HG03064 (cell line): ENCODE data around the gene SYNJ2.

Experiments used
- ATAC-seq: cut with Tn5 transposase; IDR thresholded peaks from one replicate; pipeline ENCODE4 v1.9.1; 2021; ENCODE audit warnings: low read depth; ENCODE audit not compliant: unreplicated experiment

The SYNJ2 gene

DNA sequence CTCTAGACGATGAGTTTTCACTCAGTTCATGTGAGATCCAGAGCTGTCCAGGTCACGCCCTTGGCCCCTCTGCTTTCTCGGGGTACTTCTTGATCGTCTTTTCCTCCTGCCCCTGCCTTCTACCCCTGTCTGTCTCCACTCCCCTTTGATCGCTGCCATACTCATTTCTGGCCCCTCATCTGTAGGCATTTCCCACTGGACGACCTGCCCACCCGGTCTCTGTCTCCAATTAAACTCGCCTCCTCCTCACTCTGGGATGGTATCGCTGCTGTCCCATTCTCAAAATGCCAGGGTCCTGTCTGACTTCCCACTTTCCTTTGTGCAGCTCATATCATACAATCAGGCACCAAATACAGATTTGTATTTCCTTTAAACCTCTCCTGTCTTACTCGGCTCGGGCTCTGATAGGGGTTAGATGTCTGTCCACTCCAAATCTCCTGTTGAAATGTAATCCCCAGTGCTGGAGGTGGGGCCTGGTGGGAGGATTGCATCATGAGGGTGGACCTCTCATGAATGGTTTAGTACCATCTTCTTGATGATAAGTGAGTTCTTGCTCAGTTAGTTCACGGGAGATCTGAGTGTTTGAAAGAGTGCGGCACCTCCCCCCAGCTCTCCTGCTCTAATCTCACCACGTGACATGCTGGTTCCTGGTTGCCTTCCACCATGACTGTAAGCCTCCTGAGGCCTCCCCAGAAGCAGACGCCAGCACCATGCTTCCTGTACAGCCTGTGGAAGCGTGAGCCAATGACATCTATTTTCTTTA lies 3.5 kb upstream of the SYNJ2 start:
- ATAC-seq, result no peak

DNA sequence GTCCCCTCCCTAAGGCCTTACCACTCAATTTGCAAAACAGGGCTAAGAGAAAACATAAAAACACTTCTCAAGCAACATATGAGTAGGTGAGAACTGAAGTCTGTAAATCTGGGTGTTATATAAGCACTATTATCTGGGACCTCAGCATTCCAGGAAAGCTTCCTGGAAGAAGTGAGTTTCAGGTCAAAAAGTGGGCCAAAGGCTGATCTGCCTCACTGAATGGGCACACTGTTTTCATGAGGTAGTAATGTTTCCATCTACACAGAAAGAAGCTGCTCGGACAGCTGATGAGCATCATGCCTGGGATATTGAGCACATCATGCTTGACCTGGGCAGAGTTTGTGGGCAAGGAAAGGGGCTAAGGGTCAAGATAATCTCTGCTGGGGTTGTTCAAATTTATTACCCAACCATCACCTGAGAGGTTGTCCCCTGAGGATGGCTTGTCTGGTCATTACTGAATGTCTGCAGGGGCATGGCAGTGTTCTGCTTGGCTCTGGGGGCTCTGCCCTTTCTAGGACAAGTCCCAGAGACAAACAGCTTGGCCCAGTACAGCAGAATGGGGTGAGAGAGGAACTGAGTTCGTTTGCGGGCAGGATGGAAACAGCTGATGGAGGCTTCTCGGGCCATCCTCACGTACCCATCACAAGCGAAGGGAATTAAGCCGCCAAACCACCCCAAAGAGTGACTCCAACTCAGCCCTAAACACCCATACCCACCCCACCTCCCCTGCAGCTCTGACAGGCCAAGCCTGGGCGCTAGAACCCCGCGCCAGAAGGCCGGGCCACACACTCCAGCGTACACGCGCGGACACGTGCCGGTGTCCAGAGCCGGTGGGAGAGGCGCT lies 1.2 kb upstream of the SYNJ2 start:
- peak; percentile 3 for ATAC-seq

DNA sequence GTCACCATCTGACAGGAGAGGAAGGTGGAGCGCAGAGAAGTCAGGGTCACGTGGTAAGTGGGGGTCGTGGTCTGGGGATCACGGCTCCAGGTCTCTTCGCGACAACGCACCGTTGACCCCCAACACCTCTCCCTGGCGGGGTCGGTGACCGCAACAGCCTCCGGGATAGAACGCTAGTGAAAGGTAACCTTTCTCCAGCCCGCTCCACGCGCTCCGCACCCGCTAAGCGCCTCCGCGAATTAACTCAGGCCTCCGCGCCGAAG lies 600 bp upstream of the SYNJ2 start:
- ATAC-seq, result peak; percentile 29

DNA sequence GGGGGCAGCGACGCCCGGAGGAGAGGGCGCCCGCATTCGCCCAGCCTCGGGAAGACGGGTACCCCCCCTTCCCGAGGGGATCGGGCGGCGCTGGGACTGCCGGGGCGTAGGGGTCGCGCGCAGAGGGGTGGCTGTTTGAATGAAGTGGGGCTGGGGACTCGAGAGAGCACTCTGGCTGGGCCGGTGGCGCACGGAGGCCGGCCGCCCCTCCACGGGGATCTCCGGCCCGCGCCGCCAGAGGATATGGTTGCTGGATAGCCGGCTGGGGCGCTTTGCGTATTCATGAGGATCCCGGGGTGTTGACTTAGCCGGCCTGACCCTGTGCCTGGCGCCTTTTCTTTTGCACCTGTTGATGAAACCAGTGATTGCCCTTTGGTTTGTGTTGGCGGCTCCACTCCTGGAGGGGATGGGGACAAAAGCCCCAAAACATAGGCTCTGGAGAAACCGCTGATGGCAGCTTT lies 469 bp downstream of the SYNJ2 start:
- ATAC-seq, result peak; percentile 26

DNA sequence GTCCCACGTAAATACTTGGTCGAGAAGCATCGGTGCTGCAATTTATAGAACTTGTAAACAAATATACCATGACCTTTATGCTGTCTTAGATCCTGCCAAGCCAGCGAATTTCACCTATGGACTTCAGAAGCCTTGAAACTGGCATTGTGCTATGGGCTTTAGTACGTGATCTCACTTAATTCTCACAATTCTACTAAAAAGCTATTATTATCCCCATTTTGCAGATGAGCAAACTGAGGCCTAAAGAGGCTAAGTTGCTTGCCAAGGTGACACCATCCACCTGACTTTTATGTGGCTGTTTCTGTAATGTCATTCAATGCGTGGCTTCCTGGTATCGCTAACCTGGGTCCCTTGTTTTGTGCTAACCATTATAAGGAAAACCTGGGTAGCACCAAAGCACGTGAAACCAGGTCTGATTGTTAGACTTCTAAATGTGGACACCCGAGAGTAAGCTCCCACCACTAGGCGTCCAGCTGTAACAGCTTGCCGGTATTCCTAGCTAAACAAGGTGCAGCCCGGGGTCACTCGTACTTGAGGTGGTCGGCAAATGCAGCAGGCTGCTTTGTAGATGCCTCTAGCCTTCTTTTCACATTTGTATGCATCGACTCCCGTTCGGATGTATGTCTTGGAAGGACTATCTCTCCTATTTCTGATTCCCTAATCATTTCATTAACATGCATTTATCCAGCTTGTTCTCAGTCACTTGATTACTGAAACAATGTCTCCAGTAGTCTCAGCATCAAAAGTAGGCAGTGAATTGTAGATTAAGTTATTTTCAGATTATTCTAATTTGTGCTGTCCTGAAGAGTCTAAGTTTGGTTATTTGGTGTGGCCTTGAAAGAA lies 1.1 kb downstream of the SYNJ2 start:
- ATAC-seq, result no peak

DNA sequence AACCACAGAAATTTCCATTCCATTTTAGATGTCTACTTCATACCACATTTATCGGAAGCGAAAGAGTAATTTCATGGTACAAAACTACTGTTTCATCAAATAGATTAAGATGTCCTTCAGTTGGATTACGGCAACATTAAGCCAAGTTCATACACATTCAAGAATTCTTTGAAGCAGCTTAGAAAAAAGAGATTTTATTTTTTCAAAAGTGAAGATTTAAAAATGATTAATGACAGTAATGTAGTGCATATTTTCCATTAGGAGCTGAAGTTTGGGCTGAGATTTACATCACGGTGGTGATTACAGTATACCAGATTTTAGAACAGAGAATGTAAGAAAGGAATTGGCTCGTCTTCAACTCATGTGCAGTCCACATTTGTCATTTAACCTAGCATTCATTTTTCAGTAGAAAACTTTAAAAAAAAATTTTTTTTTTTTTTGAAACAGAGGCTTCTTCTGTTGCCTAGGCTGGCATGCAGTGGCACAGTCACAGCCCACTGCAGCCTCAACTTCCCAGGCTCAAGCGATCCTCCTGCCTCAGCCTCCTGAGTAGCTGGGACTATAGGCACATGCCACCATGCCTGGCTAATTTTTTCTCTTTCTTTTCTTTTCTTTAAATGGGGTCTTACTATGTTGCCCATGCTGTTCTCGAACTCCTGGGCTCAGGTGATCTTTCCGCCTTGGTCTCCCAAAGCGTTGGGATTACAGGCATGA lies 1.9 kb downstream of the SYNJ2 start:
- no peak for ATAC-seq

DNA sequence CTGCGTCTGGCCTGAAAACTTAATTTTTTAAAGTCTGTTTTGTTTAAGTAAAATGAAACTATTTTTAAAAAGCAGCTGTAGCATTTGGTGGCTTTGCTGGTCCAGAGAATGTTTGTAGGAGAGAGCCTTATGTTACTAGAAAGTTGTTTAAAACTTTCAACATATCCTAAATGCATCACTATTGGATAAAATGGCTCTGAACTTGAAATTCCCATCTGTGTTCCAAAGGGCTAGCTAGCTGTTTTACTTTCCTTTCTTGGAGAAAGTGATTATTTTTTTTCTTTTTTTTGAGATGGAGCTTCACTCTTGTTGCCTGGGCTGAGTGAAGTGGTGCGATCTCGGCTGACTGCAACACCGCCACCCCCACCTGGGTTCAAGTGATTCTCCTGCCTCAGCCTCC lies 2.5 kb downstream of the SYNJ2 start:
- no peak for ATAC-seq

DNA sequence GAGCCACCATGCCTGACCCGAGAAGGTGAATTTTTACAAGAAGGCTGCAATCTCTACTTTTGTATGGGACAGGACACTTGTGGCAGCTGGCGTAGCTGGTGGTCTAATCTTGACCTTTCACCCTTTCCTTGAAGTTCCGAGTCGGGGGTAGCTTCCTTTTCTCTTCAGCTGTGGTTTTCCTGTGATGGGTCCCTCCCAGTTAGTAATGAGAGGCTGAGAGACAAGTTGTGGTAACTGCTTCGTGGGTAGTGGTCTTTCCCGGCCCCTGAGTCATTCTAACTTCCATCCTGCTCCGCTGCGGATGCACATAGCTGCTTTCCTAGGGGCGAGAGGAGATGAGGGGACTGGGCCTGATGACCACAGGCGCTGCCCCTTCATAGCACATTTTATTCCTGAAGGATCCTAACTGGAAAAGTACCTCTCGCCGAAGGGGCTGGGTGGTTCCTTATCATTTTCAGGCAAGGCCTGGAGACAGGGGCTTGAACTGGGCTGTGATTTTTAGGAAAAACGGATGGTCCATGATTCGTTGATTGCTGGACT lies 3.1 kb downstream of the SYNJ2 start:
- no peak for ATAC-seq

DNA sequence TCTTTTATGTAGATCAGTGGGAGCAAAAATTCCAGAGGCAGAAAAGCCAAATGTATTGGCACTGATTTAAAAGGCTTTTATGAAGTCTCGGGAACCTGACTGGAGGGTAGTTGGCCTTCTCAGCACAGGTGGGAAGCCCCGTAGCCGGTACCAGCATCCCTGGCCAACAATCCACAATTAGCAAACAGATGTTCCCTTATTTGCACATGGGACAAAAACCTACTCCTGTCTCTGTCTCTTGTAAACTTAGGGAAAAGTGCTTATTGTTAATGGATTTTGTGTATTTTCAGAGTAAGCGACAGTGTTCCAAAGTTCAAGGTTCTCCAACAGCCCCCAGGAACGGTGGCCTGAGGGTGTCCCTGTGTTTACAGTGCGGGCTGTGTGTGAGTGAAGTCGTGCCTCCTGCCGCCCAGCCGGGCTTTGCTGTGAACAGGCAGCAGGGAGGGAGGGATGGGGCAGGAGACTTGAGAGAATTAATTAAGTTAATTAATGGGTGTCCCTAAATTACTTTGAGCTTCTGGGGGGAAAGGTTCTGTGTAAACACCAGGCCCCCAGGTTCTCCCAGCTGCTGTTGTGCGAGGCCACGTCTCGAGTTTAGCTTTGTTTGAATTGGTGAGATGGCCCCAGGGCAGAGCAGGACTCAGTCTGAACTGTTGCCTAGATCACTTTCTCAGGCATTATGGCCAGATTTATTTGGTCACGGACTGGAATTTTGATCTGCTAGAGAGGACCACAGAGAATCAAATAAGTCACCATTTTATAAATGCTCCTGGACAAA lies 3.9 kb downstream of the SYNJ2 start:
- no peak for ATAC-seq

DNA sequence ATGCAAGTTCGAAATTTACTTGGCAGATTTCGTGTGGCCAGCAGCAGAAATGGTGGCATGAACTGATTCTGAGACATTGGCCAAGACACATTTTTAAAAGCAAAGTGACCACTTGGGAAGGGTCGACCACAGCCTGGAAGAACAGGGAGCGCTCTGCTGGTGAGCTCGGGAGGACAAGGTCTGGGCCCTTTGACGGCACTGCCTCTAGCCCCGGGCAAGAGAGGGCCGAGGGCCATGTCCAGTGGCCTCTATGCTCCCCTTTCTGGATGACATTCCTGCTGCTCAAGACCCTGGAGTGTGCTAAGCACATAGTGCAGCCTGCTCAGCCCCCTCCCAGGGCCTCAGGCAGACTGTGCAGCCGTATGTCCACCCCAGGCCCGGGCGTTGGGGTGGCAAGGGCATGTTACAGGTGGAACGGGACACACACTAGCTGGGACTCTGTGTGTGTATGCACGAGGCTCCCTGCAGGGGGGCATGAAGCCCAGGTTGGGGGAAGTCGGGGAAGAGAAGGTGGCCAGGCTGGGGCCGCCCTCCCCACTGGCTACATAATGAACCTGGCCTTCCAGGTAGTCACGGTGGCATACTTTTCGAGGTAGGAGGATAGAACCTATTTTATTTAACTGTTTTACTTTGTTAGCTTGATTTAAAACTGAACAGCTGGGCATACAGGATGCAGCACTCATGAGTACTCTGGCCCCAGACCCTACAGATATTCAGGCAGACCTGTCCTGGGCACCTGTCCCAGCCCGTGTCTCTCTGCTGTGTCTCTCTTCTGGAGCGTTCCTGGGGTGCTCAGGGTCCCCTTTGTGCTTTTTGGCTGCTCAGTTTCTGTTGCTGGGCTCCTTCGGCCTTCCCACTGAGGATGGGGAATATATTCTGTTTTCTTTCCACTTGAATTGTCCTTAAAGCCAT lies 6.4 kb downstream of the SYNJ2 start:
- no peak for ATAC-seq

DNA sequence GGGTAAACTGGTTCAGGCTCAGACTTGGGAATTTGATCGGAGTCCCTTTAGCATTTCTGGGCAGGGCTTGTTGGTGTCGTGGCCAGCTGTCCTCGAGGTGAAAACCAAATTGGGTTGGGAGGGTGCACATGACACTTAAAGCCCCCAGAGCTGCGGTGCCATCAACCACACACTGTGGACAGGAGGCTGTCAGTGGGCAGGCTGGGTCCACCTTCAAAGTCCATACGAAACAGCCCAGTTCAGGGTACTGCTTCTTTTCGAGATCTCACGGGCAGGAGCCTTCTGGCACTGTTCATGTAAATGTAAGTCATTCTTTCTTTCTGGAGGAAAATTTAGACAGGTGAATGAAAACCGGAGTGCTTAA lies 7.0 kb downstream of the SYNJ2 start:
- ATAC-seq, result no peak

DNA sequence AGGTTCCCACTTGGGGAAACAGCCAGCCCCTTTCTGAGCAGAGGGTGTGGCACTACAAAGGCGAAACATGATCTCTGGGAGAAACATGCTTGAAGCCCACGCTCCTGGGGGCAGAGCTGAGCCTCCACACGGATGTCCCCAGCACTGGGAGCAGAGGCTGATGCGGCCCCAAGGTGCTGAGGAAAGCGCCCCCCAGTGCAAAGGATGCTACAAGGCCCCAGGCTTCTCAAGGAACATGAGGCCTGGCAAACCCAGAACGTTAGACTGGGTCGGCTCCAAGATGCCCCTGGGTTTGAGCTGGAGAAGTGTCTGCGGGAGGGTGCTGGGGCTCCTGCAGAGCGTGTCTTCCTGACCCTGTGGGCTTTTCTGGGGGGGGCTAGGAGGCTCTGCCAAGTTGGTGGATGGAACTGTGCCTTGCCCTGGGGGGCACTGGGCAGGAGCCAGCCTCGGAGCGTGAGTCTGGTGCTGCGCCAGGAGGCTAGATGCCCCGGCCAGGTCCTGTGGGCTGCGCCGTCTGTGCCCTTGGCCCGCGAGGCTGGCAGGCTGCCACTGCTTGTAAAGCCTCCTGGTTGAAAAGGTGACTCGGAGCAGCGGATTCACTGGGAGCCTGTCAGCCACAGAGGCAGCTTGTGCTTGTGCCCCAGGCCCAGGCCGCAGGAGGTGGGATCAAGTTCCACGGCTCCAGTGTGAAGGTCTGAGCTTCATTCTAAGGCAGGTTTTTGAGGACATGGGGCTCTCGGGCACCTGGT lies 8.1 kb downstream of the SYNJ2 start:
- ATAC-seq, result no peak

DNA sequence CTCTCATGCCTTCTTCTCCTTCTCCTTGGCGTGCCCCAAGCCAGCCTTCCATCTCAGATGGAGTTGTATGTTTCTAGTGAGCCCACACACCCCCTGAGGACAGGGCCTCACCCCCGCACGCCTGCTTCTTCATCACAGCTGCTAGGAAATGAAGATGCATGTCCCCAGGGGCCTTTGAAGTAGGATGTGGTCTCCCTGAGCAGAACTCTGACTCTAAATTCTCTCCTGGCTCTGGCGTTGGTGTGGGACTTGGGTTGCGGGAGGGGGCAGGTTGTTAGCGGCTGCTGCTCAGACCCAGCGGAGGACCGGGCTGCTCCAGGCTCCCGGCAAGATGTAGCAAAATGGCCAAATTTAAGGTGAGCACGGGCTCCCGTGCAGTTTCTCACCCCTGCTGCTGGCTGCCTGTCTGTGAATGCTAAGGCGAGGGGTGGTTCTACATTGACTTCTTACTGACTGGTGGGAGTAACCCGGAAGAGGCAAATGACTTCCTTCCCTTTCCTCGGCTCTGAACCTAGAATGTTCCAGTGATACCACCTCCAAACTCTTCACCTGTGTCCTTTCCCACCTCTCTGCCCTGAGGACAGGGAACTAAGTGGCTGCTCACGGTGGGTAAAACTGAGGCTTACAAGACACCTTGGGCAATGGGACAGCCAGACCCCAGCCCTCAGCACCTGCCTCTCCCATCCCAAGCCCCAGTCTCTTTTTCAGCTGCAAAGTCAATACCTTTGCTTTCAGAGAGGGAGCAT lies 8.8 kb downstream of the SYNJ2 start:
- ATAC-seq, result no peak

DNA sequence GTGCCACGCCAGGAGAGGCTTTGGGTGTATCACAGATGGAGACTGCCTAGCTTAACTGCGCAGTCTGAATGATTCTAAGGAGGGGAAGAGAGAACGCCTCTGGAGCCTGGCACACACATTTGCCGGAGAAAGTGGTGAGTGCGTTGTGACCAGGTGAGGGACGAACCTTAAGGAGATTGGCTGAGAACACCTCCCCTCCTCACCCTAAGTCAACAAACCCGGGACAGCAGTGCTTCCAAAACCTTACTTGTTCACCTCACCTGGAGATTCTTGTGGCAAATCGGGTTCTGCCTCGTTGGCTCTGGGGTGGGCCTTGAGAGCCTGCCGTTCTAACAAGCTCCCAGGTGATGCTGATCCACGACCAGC lies 9.4 kb downstream of the SYNJ2 start:
- no peak for ATAC-seq

DNA sequence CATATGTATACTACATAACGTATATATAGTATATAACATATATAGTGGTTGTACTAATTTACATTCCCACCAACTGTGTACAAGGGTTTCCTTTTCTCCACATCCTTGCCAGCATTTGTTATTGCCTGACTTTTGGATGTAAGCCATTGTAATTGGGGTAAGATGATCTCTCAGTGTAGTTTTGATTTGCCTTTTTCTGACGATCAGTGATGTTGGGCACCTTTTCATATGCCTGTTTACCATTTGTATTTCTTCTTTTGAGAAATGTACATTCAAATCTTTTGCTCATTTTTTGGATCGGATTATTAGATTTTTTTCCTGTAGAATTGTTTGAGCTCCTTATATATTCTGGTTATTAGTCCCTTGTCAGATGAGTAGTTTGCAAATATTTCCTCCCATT lies 11.4 kb downstream of the SYNJ2 start:
- no peak for ATAC-seq

DNA sequence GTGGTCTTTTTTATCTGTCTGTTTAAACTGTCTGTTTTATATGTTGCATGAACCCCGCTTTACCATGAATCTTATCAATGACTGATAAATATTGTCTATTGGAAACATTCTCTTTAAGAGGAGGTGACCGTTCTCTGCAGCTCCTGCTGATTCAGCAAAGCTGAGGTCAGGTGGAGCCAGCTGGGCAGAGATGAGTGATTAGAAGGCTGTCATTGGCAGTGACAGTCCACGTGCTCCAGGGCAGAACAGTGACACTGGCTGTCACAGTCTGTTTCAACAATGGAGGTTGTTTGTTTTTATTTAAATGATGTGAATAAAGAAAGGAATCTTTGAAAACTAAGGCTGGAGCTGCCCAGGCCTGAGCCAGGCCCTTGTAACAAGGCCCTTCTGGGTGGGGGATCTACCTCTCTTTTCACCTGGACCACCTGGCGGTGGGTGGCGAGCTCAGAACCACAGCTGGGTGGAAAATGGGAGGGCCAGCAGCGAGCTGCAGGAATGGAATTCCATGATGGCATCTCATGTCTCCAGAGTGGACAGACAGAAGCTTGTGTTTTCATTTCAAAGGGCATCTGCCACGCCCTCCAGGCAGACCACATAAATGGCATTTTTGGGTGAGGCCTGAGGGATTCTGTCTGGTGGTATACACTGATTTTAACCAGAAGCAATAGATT lies 12.6 kb downstream of the SYNJ2 start:
- no peak for ATAC-seq

DNA sequence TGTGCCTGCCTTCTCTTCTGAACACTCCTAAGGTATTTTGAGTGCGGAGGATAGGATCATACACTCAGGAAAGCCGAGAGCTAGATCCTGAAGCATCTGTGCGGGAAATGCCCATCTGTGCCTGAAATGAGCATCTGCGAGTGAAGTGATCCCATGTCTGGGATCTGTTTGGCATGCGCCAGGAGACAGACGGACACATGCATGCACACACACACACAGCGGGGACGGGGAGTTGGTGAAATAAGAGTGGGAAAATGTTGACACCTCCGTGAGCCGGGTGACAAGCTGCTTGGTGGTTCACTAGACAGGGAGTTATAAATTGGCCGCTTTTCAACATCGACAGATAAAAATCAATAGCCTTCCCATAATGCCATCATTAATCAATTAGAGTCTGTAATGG lies 13.8 kb downstream of the SYNJ2 start:
- ATAC-seq, result no peak
